IMR-90 (cell line): ENCODE measurements around the gene NUP42. TPM values are rescaled to one million over a fixed set of nuclear protein-coding genes. Genes with fewer than 3 reads are reported as not detected.

Experiments used
- ATAC-seq: fragments of 200-7000 bp; cut with Tn5 transposase; 2 replicates; pipeline ENCODE4 v1.9.1; 2020; ENCODE audit warnings: low read depth, mild to moderate bottlenecking, moderate library complexity
- BruUV-seq: library from RNA; stranded (reverse); fragments of 400-500 nt; replicated peaks from 2 replicates; lab custom pipeline; 2021; lab: Mats Ljungman, UMichigan
- CTCF ChIA-PET: fragments of 300-600 bp; formaldehyde crosslinking; extraction: SDS; loops from one replicate; lab custom pipeline; 2021; ENCODE audit warnings: antibody characterized with exemption; lab: Yijun Ruan, JAX
- POLR2A ChIA-PET: fragments of 300-600 bp; sonication (Branson Sonifier 250); formaldehyde crosslinking; loops from one replicate; lab custom pipeline; 2022; ENCODE audit warnings: antibody characterized with exemption; ENCODE audit not compliant: unreplicated experiment; lab: Charles Lee
- DNase-seq: peaks from one replicate; pipeline ENCODE4 v3.0.0; 2013
- H2AFZ ChIP-seq: replicated peaks from 2 replicates; pipeline ENCODE3; 2013; ENCODE audit warnings: low read length, mild to moderate bottlenecking; ENCODE audit not compliant: poor library complexity
- H2AK5ac ChIP-seq: 2 replicates; pipeline ENCODE4 v1.6.1; 2013; ENCODE audit warnings: low read depth, low read length, inconsistent platforms
- H2AK9ac ChIP-seq: replicated peaks from 2 replicates; pipeline ENCODE3; 2013; ENCODE audit warnings: mild to moderate bottlenecking, low read depth, low read length, moderate library complexity; ENCODE audit not compliant: poor library complexity
- H2BK120ac ChIP-seq: 2 replicates; pipeline ENCODE4 v1.6.1; 2013; ENCODE audit warnings: low read depth, low read length, inconsistent platforms
- H2BK15ac ChIP-seq: 3 replicates; pipeline ENCODE4 v1.6.1; 2013; ENCODE audit warnings: low read depth, low read length, inconsistent platforms
- H2BK20ac ChIP-seq: 2 replicates; pipeline ENCODE4 v1.6.1; 2013; ENCODE audit warnings: low read depth, mild to moderate bottlenecking, inconsistent platforms, low read length, moderate library complexity
- H2BK5ac ChIP-seq: 2 replicates; pipeline ENCODE4 v1.6.1; 2013; ENCODE audit warnings: mild to moderate bottlenecking, low read depth, low read length, inconsistent platforms; ENCODE audit not compliant: poor library complexity, severe bottlenecking
- H3K14ac ChIP-seq: replicated peaks from 2 replicates; pipeline ENCODE4 v1.6.1; 2013; ENCODE audit warnings: low read depth, low read length, inconsistent platforms
- H3K18ac ChIP-seq: 2 replicates; pipeline ENCODE4 v1.6.1; 2013; ENCODE audit warnings: low read depth, low read length, control low read depth
- H3K23ac ChIP-seq: 2 replicates; pipeline ENCODE4 v1.6.1; 2013; ENCODE audit warnings: low read depth, low read length, inconsistent platforms
- H3K27ac ChIP-seq: 2 replicates; pipeline ENCODE4 v1.5.1; 2013; ENCODE audit warnings: mild to moderate bottlenecking, control low read depth, low read length; ENCODE audit not compliant: insufficient read depth
- H3K27me3 ChIP-seq: 2 replicates; pipeline ENCODE4 v1.6.1; 2013; ENCODE audit warnings: low read length; ENCODE audit not compliant: control insufficient read depth, insufficient read depth
- H3K36me3 ChIP-seq: 2 replicates; pipeline ENCODE4 v1.6.1; 2013; ENCODE audit warnings: low read length, mixed read lengths; ENCODE audit not compliant: control insufficient read depth, insufficient read depth
- H3K4ac ChIP-seq: 2 replicates; pipeline ENCODE4 v1.6.1; 2013; ENCODE audit warnings: low read depth, low read length, inconsistent platforms
- H3K4me1 ChIP-seq: 2 replicates; pipeline ENCODE4 v1.6.1; 2013; ENCODE audit warnings: low read length, mixed read lengths; ENCODE audit not compliant: control insufficient read depth, insufficient read depth
- H3K4me2 ChIP-seq: 2 replicates; pipeline ENCODE4 v1.6.1; 2013; ENCODE audit warnings: low read depth, mild to moderate bottlenecking, control low read depth, low read length, moderate library complexity
- H3K4me3 ChIP-seq: 2 replicates; pipeline ENCODE4 v1.5.1; 2013; ENCODE audit warnings: low read depth, mild to moderate bottlenecking, control low read depth, low read length, moderate library complexity; ENCODE audit not compliant: insufficient read depth
- H3K56ac ChIP-seq: 2 replicates; pipeline ENCODE4 v1.6.1; 2013; ENCODE audit warnings: low read length, inconsistent platforms; ENCODE audit not compliant: insufficient read depth; ENCODE audit errors: extremely low read depth
- H3K79me1 ChIP-seq, 2 experiments: 2 replicates each; pipeline ENCODE4 v1.6.1; 2013; ENCODE audit warnings: low read length in 2 of 2, inconsistent platforms in 1 of 2, low read depth in 1 of 2
- H3K9ac ChIP-seq: 2 replicates; pipeline ENCODE4 v1.6.1; 2013; ENCODE audit warnings: low read depth, low read length, control low read depth
- H3K9me1 ChIP-seq: 2 replicates; pipeline ENCODE4 v1.6.1; 2013; ENCODE audit warnings: low read length, inconsistent platforms; ENCODE audit not compliant: insufficient read depth
- H3K9me3 ChIP-seq: 2 replicates; pipeline ENCODE4 v1.6.1; 2013; ENCODE audit warnings: low read length; ENCODE audit not compliant: control insufficient read depth, insufficient read depth
- H4K20me1 ChIP-seq: 2 replicates; pipeline ENCODE4 v1.6.1; 2013; ENCODE audit warnings: low read length, inconsistent platforms; ENCODE audit not compliant: insufficient read depth
- H4K5ac ChIP-seq: 2 replicates; pipeline ENCODE4 v1.6.1; 2013; ENCODE audit warnings: mild to moderate bottlenecking, low read depth, low read length, control low read depth
- H4K8ac ChIP-seq, 2 experiments: 2 replicates each; pipeline ENCODE4 v1.6.1; 2013; ENCODE audit warnings: low read depth in 2 of 2, low read length in 2 of 2, control low read depth in 1 of 2, inconsistent platforms in 1 of 2
- H4K91ac ChIP-seq: 2 replicates; pipeline ENCODE4 v1.6.1; 2013; ENCODE audit warnings: low read depth, low read length, inconsistent platforms; ENCODE audit not compliant: insufficient read depth
- BHLHE40 ChIP-seq: fragments of 150-350 bp; IDR thresholded peaks from 2 replicates; pipeline ENCODE4 v1.6.1; 2016; ENCODE audit warnings: mild to moderate bottlenecking, low read depth, low read length
- CEBPB ChIP-seq: IDR thresholded peaks from 2 replicates; pipeline ENCODE4 v1.6.1; 2012; ENCODE audit warnings: low read depth, low read length, improper control_type of control experiment
- CHD1 ChIP-seq: IDR thresholded peaks from 2 replicates; pipeline ENCODE4 v1.6.1; 2012; ENCODE audit warnings: low read depth, low read length, improper control_type of control experiment
- MAFK ChIP-seq: IDR thresholded peaks from 2 replicates; pipeline ENCODE4 v1.6.1; 2012; ENCODE audit warnings: low read depth, low read length, improper control_type of control experiment
- MAZ ChIP-seq: IDR thresholded peaks from 2 replicates; pipeline ENCODE4 v1.6.1; 2012; ENCODE audit warnings: low read depth, mild to moderate bottlenecking, low read length, improper control_type of control experiment, moderate library complexity, borderline replicate concordance
- MXI1 ChIP-seq: IDR thresholded peaks from 2 replicates; pipeline ENCODE4 v1.6.1; 2012; ENCODE audit warnings: low read depth, mild to moderate bottlenecking, low read length, moderate library complexity, borderline replicate concordance
- NFE2L2 ChIP-seq: fragments of 150-350 bp; IDR thresholded peaks from 2 replicates; pipeline ENCODE4 v1.6.1; 2016; ENCODE audit warnings: low read depth, mild to moderate bottlenecking, low read length
- RCOR1 ChIP-seq: IDR thresholded peaks from 2 replicates; pipeline ENCODE4 v1.6.1; 2012; ENCODE audit warnings: mild to moderate bottlenecking, low read length, improper control_type of control experiment; ENCODE audit not compliant: insufficient replicate concordance
- WGBS, 2 experiments: methylation state at CpG; one replicate each; pipeline versions ENCODE4 v1.1.5 to v1.1.7; 2013; ENCODE audit warnings: missing lambda C conversion rate in 2 of 2; ENCODE audit not compliant: insufficient read length in 1 of 2; ENCODE audit errors: extremely low coverage in 2 of 2; 5-methylcytosine and 5-hydroxymethylcytosine counted together
- dilution Hi-C: fragments of 300-500 bp; cut with HindIII; formaldehyde crosslinking; loops from one replicate; pipeline ENCODE4 v1.14.3; 2018; ENCODE audit warnings: low sequenced_read_pairs; ENCODE audit not compliant: unreplicated experiment
- in situ Hi-C: fragments of 300-500 bp; cut with MboI; formaldehyde crosslinking; loops from 3 replicates; pipeline ENCODE4 v1.14.3; 2019; ENCODE audit warnings: low sequenced_read_pairs, inconsistent platforms, mixed read lengths
- intact Hi-C: fragments of 100-400 bp; cut with micrococcal nuclease; formaldehyde crosslinking; loops from 2 replicates; pipeline ENCODE4 v1.10.0; 2022
- polyA plus RNA-seq, 3 experiments: library from polyadenylated mRNA; depleted of rRNA; stranded (reverse); fragments of >200 nt; gene quantifications; 2 replicates each; pipeline ENCODE4 v1.2.3, GENCODE V29; 2012; ENCODE audit warnings: low replicate concordance in 1 of 3
- total RNA-seq: library from RNA; depleted of rRNA; stranded (reverse); fragments of >200 nt; gene quantifications from 2 replicates; pipeline ENCODE4 v1.2.3, GENCODE V29; 2012
- TF ChIP-seq, protein P1 (sequence below): conservative IDR thresholded peaks from 2 replicates; pipeline ENCODE4 v1.5.1; 2012; ENCODE audit warnings: mild to moderate bottlenecking, low read depth, low read length, improper control_type of control experiment
- TF ChIP-seq, protein P2 (sequence below): fragments of 150-350 bp; IDR thresholded peaks from 2 replicates; pipeline ENCODE4 v1.6.1; 2017; ENCODE audit warnings: mild to moderate bottlenecking, antibody characterized with exemption, low read length, low read depth

NUP42 gene
- total and polyA plus RNA-seq, 2 of the 4 experiments (the other 2 are of a cell fraction) = 17.3 to 22.6 TPM

- H3K4me3 ChIP-seq = no peak overlapping the region
- H3K56ac ChIP-seq = no peak overlapping the region
- no peak overlapping the region for H2AK9ac ChIP-seq
- no peaks in the 10 kb centered on the region for H3K79me1 ChIP-seq
- ATAC-seq (no peak), DNase-seq (no peak)
- no peaks in the 10 kb centered on the region for H3K9me3 ChIP-seq
- no peak overlapping the region for H4K91ac ChIP-seq
- in situ Hi-C loops = no loop called here
- BruUV-seq = no TSS peak
- H3K9ac ChIP-seq = no peak overlapping the region
- H3K27me3 ChIP-seq = no peaks in the 10 kb centered on the region
- H2BK120ac ChIP-seq = no peak overlapping the region
- H3K18ac ChIP-seq = no peak overlapping the region
- dilution Hi-C loops = no loop called here
- no peak overlapping the region for H2BK15ac ChIP-seq
- H3K4me2 ChIP-seq = no peak overlapping the region
- no peaks in the 10 kb centered on the region for H4K20me1 ChIP-seq
- no peak overlapping the region for H2BK5ac ChIP-seq
- H4K8ac ChIP-seq = no peak overlapping the region
- no CpG with 5 or more reads among the region's 5 CpGs for WGBS, 2 experiments
- H3K27ac ChIP-seq = no peak overlapping the region
- no peak overlapping the region for H3K4ac ChIP-seq
- no peak overlapping the region for H4K5ac ChIP-seq
- no peak overlapping the region for H3K23ac ChIP-seq
- TF ChIP-seq CHD1 (no peak), NFE2L2 (no peak), MXI1 (no peak), BHLHE40 (no peak), CEBPB (no peak), MAZ (no peak), RCOR1 (no peak), MAFK (no peak)
- TF ChIP-seq, protein P1, sequence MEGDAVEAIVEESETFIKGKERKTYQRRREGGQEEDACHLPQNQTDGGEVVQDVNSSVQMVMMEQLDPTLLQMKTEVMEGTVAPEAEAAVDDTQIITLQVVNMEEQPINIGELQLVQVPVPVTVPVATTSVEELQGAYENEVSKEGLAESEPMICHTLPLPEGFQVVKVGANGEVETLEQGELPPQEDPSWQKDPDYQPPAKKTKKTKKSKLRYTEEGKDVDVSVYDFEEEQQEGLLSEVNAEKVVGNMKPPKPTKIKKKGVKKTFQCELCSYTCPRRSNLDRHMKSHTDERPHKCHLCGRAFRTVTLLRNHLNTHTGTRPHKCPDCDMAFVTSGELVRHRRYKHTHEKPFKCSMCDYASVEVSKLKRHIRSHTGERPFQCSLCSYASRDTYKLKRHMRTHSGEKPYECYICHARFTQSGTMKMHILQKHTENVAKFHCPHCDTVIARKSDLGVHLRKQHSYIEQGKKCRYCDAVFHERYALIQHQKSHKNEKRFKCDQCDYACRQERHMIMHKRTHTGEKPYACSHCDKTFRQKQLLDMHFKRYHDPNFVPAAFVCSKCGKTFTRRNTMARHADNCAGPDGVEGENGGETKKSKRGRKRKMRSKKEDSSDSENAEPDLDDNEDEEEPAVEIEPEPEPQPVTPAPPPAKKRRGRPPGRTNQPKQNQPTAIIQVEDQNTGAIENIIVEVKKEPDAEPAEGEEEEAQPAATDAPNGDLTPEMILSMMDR = no peak
- TF ChIP-seq, protein P2, sequence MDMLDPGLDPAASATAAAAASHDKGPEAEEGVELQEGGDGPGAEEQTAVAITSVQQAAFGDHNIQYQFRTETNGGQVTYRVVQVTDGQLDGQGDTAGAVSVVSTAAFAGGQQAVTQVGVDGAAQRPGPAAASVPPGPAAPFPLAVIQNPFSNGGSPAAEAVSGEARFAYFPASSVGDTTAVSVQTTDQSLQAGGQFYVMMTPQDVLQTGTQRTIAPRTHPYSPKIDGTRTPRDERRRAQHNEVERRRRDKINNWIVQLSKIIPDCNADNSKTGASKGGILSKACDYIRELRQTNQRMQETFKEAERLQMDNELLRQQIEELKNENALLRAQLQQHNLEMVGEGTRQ = no peak
- CTCF ChIA-PET = no interaction called here
- intact Hi-C loops = no loop called here
- H3K36me3 ChIP-seq = 0 out of 2 replicates have a peak, but pooled peaks cover 3% of the 10 kb centered on the region
- H2AK5ac ChIP-seq = no peak overlapping the region
- H2AFZ ChIP-seq = no peak overlapping the region
- no peaks in the 10 kb centered on the region for H3K4me1 ChIP-seq
- no peak overlapping the region for H2BK20ac ChIP-seq
- no peak overlapping the region for H3K14ac ChIP-seq
- POLR2A ChIA-PET = no interaction called here
- H3K9me1 ChIP-seq = no peaks in the 10 kb centered on the region
These were observed 14.2 kb upstream of the NUP42 start for GRCh38 chr7:23167691-23168090.
